ENCODE measurements around the gene WNT16.

WNT16 gene

GRCh38 chr7:121382473-121382872 lies 53.7 kb downstream of the WNT16 start:
- DNase-seq (ENCODE audit: low read depth) = no peak
- TF ChIP-seq CTCF (IDR thresholded peaks at IDR 0.05; ENCODE audit: insufficient read depth, low read depth, low read length, missing control alignments) = no peak
- H3K4me3 ChIP-seq (ENCODE audit: low read depth, low read length) = no peak overlapping the region

GRCh38 chr7:121383235-121383910 lies 54.6 kb downstream of the WNT16 start:
- DNase-seq (ENCODE audit: low read depth) = no peak
- no peak for TF ChIP-seq CTCF (IDR thresholded peaks at IDR 0.05; ENCODE audit: insufficient read depth, low read depth, low read length, missing control alignments)
- no peak overlapping the region for H3K4me3 ChIP-seq (ENCODE audit: low read depth, low read length)

GRCh38 chr7:121384265-121384664 lies 55.5 kb downstream of the WNT16 start:
- TF ChIP-seq CTCF (IDR thresholded peaks at IDR 0.05; ENCODE audit: insufficient read depth, low read depth, low read length, missing control alignments) = no peak
- H3K4me3 ChIP-seq (ENCODE audit: low read depth, low read length) = no peak overlapping the region
- no peak for DNase-seq (ENCODE audit: low read depth)

- H3K4me3 ChIP-seq (ENCODE audit: low read depth, low read length) = peak overlapping the region; percentile 43
- no peak for TF ChIP-seq CTCF (IDR thresholded peaks at IDR 0.05; ENCODE audit: insufficient read depth, low read depth, low read length, missing control alignments)
- DNase-seq (ENCODE audit: low read depth) = no peak
These were observed 56.4 kb downstream of the WNT16 start for GRCh38 chr7:121385056-121385799.

- H3K4me3 ChIP-seq (ENCODE audit: low read depth, low read length) = peak overlapping the region; percentile 43
- peak; percentile 87 for DNase-seq (ENCODE audit: low read depth)
- TF ChIP-seq CTCF (IDR thresholded peaks at IDR 0.05; ENCODE audit: insufficient read depth, low read depth, low read length, missing control alignments) = no peak
These were observed 57.0 kb downstream of the WNT16 start for GRCh38 chr7:121385800-121386179.

GRCh38 chr7:121388950-121389349 lies 60.1 kb downstream of the WNT16 start:
- no peak for TF ChIP-seq CTCF (IDR thresholded peaks at IDR 0.05; ENCODE audit: insufficient read depth, low read depth, low read length, missing control alignments)
- no peak for DNase-seq (ENCODE audit: low read depth)
- no peak overlapping the region for H3K4me3 ChIP-seq (ENCODE audit: low read depth, low read length)

All from GM12865 (cell line).